GM21367 (cell line): ENCODE data around the gene SERGEF.

ENCODE experiments used
- ATAC-seq: cut with Tn5 transposase; IDR thresholded peaks from one replicate; pipeline ENCODE4 v1.9.1; 2021; ENCODE audit not compliant: unreplicated experiment

Gene SERGEF

DNA sequence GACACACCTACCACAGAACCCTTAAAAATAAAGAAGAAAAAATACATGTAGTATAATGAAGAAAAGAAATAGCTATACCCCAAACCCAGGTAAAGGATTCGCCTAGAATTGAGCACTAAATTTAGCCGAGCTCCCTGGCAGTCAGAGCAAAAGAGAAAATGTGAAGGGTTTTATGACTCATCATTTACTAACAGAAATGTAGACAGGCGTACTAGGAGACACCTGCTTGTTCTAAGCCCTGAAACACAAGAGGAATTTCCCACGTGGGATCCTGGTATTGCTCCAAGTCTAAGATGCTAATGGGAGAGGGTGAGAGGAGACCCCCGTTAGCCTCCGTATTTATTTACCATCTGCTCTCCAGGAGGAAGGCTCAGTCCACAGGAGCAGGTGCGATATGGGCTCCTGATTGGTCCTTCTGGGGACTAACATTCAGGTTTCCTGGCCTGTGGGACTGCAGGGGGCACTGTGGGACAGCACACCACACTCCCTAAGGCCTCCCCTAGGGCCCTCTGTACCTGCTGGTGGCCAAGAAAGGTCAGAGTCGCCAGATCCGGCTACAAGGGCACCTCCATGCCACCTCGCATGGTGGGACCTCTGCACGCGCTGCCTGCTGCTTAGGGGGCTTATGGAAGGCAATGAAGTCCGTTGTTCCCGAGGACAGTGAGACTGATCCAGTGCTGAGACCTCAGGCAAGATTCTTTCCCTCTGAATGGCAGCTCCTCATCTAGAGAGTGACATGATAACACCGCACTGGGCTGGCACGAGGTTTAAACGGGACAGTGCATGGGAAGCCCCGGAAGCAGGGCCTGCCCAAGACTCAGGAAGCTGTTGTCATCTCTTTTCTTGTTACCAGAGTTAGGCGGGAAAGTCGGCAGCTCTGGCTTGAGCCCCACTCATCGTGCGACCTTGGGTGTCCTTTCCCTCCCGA lies 252.5 kb downstream of the SERGEF start:
- ATAC-seq, result peak; percentile 81

DNA sequence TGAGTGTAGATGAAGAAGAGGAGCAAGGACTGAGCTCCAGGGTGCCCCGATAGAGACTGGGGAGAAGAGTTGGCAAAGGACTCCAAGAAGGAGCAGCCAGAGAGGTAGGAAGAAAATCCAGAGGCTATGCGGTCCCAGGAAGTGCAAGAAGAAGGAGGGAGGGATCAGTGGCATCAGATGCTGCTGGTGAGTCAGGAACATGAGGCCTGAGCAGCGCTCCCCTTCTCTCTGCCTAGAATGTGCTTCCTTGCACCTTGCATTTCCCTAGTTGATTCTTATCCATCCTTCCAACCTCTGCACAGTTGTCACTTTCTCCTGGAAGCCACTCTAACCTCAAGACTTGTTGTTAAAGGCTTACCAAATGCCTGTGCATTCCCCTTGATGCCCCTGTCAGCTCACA lies 257.0 kb downstream of the SERGEF start:
- no peak for ATAC-seq

DNA sequence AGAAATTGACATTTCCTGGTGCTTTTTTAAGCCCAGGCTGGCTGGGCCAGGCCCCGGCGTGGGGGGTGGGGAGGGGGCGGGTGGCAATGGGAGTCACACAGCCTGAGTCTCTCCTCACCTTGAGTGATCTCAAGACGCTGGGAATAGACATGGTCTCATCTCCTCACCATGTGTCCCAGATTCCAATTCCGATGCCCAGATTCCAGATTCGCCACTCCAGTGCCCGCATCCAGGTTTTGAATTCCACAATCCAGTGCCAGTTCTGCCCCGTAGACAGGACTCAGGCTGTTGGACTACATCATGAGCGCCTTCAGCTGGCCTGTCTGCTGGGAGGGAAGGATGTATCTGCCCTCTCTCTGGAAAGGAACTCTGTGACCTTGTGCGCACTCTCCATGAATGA lies 259.2 kb downstream of the SERGEF start:
- ATAC-seq, result no peak

DNA sequence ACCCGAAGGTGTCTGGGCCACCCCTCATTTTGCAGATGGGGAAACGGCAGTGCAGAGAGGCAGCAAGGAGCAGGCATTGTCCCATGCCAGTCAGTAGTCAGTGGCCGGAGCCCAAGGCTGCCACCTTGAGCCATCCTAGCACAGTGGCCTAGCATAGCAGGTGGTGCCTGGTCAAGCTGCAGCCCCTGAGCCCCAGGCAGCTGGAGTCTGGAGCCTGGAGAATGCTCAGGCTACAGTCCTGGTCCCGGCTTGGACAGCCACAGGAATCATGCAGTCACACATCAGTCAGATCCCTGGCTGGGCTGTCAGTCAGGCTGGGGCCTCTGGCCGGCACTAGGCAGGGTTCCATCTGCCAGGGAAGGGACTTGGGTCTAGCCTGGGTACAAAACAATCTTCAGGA lies 259.7 kb downstream of the SERGEF start:
- ATAC-seq, result no peak

DNA sequence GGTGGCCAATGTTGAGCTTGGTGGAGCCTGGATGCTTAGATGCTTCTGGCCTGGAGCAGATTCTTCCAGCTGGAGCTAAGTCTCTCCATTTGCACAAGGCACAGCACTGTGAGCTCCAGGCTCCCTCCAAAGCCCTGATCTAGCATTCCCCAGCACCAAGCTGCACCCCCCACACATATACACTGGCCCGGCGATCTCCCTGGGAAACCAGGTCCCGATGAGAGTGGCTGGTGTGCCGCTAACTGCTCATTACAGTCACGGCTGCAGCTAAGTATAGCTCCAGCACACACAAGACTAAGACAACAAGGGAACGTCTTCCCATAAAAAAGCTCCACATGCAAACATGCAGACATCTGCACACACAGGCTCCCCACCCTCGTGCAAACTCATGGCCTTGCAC lies 260.7 kb downstream of the SERGEF start:
- no peak for ATAC-seq

DNA sequence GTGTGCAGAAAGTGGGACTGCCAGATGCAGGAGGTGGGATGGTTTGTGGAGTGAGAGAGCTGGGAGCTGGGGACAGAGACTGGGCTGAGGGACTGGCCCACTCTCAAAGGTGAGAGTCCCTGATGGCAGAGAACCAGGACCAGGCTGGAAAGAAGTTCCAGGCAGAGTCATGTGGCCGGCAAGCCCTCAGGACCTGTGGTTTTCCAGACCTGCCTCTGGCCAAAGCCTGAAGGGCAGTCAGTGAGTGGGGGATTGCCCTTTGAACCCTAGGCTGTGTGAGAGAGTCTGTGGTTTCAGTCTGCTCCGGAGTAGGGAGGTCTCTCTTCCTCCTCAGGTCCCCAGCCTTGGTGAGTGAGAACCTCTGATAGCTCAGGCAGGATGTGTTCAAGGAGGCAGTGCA lies 261.3 kb downstream of the SERGEF start:
- no peak for ATAC-seq

DNA sequence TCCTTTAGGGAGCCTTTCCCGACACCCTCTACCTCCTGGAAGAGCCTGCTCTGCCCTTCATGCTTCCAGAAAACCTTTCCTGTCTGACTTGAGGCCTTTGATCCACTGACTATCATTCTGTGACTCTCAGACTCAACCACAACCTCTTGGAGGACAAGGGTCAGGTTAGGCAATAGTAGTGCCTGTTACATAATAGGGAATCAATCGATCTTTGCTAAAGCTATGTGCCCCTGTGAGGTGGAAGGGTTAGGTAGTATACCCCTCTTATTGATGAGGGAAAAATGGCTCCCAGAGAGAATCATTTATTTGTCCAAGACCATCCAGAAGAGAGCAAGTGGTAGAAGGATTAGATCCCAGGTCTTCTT lies 262.1 kb downstream of the SERGEF start:
- no peak for ATAC-seq

DNA sequence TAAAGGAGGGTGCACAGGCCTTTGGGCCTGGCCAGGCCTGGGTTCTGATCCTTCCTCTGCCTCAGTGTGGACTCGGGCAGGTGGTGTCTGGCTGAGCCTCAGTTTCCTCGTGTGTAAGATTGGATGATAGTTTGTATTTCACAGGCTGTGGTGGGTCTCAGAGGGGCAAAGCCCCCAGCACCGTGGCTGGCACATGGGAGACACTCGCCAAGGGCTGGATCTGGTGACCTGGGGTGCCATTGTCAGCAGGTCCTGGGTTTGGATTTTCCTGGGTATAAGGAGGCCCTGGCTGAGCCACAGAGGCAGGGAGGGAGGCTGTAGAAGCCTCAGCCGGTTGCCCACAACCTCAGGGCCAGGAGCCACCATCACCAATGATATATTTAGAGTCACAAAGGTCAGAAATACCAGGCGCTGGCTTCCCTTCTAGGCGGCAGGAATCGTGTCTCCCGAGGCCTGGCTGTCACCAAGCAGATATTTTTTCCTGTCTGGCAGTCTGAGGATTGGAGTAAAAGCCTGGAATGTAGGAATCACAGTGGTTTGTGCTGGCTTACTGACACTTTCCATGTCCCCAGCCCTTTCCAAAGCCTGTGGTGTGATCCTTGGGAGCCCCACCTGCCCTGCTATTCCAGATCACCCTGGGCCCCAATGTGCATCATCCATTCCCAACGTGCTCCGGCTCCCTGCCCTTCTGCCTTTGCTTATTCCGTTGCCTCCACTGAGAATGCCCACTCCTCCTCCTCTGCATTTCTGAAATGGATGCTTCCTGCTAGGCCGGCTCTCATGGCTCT lies 262.6 kb downstream of the SERGEF start:
- ATAC-seq, result no peak

DNA sequence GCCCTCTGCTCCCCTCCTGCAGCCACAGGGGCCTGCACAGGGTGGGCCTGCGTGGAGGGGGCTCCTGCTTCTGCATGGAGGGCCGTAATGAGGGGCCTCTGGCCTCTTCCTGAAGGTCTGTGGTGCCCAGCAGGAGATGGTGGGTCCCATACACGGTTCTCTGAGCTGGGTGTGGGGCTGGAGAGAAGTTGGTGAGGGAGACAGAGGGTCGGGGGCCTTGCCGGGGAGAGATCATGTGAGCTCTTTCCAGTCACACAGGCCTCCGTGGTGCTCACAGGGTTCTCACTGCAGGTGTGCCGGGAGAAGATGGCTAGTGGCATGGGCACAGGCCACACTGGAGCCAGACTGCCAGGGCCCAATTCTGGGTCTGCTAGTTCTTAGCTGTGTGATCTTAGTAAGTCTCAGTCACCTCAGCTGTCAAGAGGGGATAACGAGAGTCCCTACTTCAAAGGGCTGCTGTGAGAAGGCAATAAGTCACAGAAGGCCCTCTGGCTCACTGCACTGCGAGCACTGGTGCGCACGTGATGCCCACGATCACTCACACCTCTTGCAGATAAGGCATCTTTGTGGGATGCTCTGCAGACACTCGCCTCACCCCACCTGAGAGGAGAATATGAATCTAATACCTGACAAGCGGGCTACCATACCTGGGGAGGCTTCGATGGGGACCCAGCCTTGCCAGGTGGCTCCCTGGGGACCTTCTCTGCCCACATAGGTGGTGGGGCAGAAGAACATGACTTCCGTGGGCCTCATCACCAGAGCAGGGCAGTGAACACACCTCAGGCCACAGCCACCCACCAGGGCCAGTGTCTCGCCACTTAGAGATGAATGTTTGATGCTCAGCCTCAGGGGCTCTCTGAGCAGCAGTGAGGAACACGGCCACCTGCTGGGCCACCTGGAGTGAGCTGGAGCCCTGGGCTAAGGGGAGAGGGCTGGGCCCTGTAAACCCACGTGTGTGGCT lies 263.8 kb downstream of the SERGEF start:
- no peak for ATAC-seq

DNA sequence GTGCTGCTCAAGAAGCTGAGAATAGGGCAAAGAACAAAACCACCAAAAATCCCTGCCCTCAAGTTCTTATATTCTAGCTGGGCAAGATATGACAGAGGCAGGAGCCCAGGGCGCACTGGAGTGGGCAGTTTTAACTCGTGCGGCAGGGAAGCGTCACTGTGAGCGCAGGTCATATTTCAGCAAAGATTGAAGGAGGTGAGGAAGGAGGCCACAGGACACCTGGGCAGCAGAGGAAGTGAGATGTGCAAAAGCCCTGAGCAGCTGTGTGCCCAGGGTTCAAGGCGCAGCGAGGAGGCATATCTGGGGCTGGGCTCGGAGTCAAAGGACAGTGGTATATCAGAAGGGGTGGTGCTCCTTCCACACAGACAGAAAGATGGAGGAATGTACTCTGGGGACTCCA lies 264.8 kb downstream of the SERGEF start:
- no peak for ATAC-seq

DNA sequence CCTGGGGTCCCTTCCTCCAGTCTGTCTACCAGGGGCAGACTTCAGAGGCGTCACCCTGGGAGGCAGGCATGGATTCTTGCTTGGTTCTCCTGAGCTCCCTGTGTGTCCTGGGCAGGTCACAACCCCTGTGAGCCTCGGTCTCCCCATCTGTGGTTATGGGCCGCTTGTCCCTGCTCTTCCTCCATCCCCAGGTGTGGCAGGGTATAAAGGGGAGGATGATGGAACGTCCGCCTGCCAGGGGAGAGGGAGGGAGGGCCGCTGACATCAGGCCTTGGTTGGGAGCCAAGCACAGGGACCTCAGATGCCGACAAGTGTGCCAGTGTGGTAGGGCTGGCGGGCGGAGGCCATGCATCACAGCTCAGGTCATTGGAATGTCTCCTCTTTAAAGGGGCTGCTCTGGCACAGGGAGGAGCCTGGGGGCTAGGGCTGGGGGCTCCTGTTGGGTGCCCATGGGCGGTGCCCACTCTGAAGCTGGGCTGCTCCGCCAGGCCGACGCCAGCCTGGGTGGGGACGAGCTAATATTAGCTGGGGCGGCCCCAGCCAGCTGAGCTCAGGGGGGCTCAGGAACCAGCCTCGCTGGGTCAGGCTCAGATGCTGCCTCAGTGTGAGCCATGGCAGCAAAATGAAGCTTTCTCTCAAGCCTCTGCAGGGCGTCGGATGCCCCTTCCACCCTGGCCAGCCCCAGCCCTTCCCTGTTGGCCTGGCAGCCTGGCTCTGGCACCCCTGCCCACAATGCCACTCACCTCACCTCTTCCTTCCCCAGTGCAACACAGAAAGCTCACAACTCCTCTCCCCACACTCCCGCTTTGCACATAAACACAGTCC lies 265.5 kb downstream of the SERGEF start:
- ATAC-seq, result no peak

DNA sequence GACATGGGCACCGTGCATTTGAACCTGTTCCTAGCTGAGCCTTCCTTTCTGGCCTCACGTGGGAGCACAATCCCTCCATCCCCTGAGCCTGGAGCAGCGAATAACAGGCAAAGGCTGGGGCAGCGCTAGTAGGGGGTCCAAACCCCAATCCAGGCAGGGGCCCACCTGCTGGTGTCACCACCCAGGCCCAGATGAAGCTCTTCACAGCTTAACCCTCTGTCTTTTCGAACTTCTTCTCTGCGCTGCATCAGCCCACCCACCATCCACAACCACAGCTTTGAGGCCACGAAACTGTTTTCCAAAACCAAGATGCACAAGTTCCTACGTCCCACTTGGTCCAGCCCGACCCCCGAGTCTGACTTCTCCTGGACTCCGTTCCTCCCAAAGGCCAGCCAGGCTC lies 266.8 kb downstream of the SERGEF start:
- ATAC-seq, result no peak

DNA sequence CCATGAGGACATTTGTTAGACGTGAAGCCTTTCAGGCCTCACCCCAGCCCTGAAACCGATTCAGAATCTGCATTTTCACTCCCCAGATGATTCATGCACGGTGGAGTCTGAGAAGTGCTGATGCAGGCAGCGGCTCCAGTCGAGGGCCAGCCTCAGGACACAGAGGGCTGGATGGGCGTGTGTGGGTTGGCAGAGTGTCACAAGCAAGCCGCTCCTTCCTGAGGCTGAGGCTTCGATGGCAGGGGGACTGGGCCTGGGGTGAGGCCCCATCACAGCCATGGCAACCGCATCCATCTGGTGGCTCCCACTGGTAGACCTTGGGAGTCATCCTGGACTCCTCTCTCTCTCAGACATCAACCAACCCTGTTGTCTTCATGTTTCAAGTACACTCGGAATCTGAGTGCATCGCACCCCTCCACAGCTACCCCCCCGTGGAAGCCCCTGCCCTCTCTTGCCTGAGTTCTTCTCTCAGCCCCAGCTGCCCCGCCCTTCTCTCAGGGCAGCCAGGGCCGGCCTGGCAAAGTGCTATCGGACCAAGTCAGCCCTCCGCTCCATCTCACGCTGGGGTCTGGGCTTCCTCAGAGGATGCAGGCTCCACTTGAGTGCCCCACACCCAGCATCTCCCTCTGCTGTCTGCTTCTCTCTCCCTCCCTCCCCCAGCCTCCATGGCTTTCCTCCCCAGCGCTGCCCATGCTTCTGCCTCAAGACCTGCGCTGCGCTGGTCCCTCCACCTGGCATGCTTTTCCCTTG lies 267.6 kb downstream of the SERGEF start:
- ATAC-seq, result no peak

DNA sequence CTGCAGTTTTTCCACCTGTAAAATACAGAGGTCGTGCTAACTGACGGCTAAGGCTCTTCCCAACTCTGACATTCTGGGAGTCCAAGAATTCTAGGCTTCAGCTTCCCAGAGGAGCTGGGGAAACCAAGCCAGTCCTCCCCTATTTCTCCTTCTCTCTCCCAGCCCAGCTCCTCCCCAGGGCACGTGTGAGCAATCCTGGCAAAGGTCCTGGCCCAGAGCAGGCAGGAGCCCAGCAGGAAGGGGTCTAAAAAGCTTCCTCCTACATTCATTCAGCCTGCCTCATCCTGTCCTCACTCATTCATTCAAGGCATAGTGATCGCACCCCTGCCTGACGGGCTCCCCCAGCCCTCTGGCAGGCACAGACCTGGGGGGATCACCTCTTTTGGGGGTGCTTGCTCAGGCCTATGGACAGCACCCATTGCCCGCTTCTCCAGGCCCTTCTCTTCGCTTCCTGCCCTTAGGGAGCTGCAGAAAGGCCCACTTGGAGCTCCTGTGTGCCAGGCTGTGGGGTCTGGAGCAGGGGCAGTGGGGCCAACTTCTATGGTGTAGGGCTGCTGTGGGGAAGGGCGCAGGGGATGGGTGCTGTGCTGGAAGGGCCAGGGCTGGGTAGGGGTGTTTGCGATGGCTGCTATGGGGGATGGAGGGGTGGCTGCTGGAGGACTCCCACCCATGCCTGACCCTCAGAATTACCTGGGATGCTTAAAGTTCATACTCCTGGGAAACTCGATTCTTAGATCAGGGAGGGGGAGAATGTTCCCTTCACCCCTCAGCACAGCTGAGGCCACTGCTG lies 268.5 kb downstream of the SERGEF start:
- ATAC-seq, result no peak

DNA sequence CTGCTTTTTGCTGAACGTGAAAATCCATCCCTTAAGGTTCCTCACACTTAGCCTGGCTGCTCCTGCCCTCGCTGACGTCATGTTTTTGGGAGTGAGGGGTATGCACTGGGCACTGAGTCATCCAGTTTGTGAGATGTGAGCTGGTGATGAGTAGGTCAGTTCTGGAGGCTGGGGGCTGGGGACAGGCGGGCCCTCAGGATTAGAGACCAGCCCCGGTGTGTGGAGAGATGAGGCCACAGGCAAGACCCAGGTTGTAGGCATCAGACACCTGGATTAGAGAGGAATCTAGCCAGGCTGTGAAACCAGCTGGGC lies 269.1 kb downstream of the SERGEF start:
- no peak for ATAC-seq

DNA sequence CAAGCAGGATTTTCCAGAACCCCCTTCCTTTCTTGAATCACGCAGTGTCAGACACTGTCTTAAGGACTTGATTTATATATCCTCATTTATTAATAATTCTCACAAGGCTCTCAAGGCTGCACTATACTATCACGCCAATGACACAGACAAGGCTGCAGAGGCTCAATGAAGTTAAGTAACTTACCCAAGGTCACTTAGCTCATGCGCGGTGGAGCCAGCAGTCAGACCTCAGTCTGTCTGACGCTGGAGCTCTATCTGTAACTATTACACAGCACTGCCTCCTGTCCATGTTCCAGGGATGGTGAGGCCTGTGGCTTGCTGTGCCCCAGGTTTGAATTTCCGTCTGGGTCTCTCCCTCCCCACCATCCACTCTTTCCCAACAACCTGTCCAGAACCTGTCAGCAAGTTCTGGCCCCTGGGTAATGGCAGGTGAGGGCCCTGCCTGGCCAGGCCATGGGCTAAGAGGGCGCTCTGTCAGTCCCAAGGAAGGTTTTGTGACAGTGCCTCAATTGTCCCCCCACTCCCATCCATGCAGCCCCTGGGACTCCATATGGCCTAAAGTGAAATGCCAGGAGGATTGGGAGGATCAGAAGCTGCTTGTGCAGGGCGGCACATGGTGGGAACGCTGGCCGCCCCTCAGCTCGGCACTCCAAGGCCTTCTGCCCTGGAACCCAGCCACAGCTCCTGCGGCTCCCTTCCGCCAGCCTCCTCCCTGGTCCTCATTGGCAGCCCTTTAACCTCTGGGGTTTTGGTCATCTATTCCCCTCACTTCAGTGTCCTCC lies 269.6 kb downstream of the SERGEF start:
- ATAC-seq, result no peak

DNA sequence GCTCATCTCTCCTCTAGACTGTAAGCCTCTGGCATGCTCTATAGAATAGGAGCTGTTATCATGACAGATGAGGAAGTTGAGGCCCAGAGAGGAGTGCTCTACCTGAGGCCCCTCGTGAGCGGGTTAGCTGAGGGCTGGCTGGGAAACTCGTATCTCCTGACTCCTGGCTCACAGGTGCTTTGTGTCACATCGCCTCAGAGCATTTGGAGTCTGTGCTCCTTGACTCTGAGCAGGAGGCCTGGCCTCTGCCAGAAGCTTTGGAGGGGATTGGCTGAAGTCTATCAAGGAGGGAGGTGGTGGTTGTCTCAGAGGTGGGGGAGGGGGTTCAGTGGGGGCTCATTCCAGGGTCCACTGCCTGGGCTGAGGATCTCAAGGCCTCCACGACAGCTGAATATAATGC lies 270.8 kb downstream of the SERGEF start:
- no peak for ATAC-seq

DNA sequence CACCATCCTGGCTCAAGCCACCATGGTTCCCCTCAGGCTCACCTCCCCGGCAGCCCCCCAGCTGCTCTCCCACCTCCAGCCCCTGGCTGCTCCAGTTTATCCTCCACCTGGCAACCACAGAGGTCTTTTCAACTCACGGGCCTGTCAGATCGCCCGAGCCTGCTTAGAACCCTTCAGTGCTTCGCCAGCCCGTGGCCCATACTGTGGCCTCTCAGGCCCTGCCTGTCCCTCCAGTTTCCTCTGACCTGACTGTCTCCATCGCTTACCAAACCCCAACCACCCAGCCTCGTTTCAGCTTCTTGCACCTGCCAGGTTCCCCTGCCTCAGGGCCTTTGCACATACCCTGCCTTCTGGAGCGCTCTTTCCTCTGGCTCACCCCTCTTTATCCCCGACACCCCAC lies 271.4 kb downstream of the SERGEF start:
- no peak for ATAC-seq
